Hematopoietic multipotent progenitor cell (in vitro differentiated cells): Measurements from ENCODE around the gene IPCEF1. TPM values are rescaled to one million over a fixed set of nuclear protein-coding genes. Genes with fewer than 3 reads are reported as not detected.
"Not testable (repeated sequence)": the region's sequence is repeated elsewhere in the genome, so short reads cannot be mapped to it uniquely, and the experiment has no call there.

Source experiments
- DNase-seq, 3 donors: peaks; one replicate each; pipeline ENCODE4 v3.0.0-alpha.2; 2011 to 2015; ENCODE audit warnings: low read depth in 2 of 3, low spot score in 2 of 3
- total RNA-seq: library from RNA; depleted of rRNA; stranded (reverse); fragments of >200 nt; gene quantifications from one replicate; pipeline ENCODE4 v1.2.3, GENCODE V29; 2012

IPCEF1 gene
- total RNA-seq, 1 donor = 0.27 TPM

DNA sequence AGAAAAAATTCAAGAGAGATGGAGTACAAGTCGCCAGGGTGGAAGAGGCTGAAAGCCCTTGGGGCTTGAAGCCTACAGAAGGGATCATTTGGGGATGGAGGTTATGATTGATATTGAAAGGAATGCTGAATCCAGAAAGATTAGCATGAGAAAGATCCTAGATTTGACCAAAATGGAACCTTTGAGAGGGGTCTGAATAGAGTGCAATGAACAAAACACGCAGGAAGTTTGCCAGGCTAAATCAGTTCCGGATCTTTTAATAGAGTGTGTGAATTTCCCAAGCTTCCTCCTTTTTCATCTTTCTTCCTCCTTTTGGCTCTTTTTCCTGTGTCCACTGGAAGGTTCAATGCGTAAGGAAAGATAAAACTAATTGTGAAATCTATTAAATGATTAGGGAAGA, 15.3 kb downstream of the IPCEF1 start:
- DNase-seq = no peak

GRCh38 chr6:154337406-154338005, 19.1 kb downstream of the IPCEF1 start:
- DNase-seq = no peak

GRCh38 chr6:154334147-154334546, 22.5 kb downstream of the IPCEF1 start:
- not testable (repeated sequence) for DNase-seq

DNA sequence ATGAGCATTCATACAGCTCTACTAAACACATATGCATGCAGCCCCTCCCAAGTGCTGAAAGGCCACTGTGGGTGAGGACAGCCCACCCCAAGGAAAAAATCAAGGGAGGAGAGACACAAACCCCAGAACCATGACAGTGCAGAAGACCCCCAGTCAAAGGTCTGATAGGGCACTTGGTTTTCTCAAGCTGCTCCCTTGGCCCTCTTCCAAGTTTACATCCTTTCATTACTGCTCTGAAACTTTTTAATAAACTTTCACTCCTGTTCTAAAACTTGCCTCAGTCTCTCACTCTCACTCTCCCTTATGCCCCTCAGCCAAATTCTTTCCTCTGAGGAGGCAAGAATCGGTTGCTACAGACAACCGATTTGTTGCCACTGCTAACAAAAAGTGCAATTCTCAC, 24.9 kb downstream of the IPCEF1 start:
- DNase-seq = no peak

- DNase-seq = no peak
Measured at GRCh38 chr6:154329350-154330170, 27.0 kb downstream of the IPCEF1 start.

- DNase-seq = not testable (repeated sequence)
Measured at GRCh38 chr6:154327313-154327712, 29.3 kb downstream of the IPCEF1 start.

DNA sequence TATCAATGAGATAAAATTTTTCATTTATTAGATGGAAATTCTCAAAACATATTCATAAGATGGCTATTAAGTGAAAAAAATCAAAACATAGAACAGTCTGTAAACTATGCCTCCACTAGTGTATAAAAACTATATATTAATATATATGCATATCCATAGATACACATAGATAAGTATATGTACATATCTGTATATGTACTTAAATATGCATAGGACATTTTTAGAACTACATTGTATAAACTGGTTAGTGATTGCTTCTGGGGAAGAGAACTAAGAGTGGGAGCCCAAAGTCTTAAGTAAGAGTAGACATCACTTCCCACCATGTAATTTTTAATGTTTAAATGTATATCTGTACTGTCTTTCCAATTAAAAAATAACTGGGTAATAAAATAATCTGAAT, 31.5 kb downstream of the IPCEF1 start:
- no peak for DNase-seq

DNA sequence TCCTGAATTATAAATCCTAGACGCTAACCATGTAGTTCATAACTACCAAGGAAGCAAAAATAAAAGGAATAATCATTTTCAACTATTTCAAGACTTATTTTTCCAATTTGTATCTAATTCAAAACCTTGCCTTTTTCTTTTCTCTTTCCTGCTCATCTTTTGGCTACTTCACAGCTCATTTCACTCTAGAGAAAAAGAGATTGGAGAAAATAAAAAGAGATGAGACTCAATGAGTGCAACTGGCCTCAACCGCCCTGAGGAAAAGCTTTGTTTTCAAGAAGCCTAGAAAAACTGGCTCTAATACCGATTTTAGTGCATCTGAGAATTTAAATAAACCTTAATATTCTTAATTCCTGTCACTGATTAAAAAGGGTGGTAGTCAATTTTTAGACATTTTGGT, 36.4 kb downstream of the IPCEF1 start:
- DNase-seq = no peak

DNA sequence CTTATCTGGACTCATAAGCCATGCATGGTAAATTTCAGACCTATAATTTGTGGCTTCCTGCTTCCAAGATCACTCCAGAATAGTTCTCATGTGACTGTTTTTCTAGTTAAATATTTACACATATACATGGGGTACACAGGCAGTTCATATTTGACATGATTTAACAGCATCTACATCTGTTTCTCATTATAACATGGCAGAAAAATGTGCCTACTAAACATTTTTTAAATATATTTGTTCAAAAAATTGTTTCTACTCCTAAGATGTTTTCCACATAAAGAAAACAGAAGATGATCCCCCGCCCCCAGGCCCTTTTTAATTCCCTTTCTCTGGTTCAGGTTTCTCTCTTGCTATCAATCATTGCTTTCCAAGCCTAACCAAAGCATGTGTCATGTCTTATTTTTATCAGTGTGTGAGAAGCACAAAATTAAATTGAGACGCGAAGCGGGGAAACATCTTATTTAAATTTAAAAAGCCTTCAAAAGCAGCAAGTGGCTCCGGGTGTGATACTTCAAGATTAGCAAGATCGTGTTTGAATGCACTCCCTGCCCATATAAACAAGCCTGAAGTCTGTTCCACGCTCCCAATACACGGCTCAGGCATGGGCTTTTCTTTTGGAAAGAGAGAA, 37.3 kb downstream of the IPCEF1 start:
- DNase-seq = no peak

DNA sequence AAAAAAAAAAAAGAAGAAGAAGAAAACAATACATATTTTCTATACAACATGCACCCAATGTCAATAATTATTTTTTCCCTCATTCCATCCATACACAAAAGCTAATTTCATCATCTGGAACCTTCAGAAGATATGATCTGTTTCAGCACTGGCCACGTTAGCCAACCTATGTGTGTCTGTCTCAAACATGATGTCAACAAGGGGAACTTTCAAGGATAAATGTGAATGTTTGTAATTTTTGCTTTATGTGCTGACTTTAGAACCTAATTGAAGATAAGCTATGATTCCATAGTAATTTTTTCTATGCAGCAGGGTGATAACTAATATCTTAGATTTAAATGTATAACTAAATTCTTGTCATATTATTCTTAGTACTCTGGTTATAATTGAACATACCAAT, 37.9 kb downstream of the IPCEF1 start:
- no peak for DNase-seq

DNA sequence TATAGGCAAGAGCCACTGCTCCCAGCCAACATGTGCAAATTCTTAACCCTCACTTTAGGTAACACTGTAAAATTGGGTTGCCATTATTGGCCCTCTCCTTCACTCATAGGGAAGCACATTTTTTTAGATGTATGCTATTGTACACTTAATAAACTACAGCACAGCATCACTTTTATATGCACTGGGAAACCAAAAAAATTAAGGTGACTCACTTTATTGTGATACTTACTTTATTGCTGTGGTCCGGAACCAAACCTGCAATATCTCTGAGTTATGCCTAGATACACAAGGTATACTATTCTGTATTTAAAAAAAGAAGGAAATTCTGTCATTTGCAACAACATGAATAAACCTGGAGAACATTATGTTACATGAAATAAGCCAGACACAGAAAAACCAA, 40.5 kb downstream of the IPCEF1 start:
- no peak for DNase-seq

DNA sequence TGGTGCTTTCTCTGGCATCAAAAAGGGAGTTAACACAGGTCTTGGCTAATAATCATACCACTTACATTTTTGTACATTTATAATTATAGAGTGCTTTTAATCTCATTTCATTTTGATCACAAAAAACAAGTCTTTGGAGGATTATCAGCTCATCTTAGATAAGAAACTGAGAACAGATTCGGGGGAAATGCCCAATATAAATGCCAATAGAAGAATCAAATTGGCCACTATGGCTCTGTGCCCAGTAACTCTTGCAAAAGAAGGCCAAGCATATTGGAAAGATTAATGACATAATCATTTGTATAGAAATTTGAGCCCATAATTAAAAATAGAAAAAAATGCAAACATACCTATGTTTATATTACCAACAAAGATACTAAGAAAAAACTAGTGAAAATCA, 42.5 kb downstream of the IPCEF1 start:
- no peak for DNase-seq

DNA sequence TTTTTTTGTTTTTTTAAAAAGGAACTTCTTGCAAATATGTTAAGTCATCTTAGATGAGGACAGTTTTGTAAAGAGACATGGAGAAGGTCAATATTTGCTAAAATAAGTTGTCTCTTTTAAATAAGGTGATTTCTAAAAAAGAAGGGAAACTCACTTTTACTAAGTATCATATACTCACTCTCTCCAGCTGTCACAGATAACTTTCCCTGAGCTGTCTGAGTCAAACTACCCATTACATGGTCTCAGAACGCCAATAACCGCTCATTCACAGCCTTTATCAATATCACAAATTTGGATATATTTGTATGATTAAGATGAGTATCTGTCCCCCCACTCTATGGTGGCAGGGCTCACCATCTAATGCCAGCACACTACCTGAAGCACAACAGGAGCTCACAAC, 47.6 kb downstream of the IPCEF1 start:
- DNase-seq = no peak

DNA sequence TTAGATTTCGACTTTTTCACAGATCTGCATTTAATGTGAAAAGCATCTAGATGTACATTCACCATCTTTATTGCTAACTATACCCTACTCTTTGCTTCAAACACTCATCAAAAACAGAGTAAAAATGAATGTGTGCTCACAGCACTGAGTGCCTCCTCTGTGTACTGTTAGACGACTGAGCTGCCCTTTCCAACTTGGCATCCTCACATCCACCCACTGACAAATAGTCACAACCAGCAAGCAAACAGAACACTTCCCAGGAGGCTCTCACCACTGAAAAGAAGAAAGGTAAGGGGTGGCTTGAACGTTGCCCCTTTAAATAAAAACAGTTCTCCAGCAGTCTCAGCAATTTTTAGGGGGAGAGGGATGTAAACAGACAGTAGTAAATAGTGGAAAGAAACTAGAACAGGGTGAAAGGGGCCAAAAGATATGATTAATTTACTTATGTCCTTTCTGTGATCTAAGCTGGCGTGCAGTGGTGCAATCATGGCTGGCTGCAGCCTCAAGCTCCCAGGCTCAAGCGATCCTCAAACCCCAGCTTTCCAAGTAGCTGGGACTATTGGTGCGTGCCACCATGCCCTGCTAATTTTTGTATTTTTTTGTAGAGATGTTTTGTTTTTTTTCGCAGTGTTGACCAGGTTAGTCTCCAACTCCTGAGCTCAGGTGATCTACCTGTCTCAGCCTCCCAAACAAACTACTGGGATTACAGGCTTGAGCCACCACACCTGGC, 48.7 kb downstream of the IPCEF1 start:
- DNase-seq = no peak

- not testable (repeated sequence) for DNase-seq
Measured at GRCh38 chr6:154307147-154307546, 49.5 kb downstream of the IPCEF1 start.

GRCh38 chr6:154306696-154307095, 49.9 kb downstream of the IPCEF1 start:
- no peak for DNase-seq

DNA sequence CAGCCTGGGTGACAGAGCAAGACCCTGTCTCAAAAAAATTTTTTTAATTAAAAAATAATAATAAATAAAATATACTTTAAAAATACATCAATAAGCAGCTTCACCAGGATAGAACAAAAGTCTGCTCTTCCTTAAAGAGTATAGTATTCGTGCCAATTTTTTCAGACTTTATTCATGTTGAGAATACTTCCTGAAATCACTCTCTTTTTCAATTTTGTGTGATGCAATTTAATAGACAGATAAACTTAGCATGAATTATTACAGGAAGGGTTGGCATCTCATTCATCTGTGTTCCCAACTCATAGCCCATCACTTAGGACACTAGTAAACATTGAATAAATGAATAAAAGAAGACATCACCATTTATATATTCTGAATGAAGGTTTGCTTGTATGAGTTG, 52.4 kb downstream of the IPCEF1 start:
- DNase-seq = no peak

- not testable (repeated sequence) for DNase-seq
Measured at GRCh38 chr6:154303642-154304041, 53.0 kb downstream of the IPCEF1 start.

GRCh38 chr6:154301839-154302752, 54.5 kb downstream of the IPCEF1 start:
- peak in 2 of 3 donors; percentile 90 to 97 for DNase-seq

- no peak for DNase-seq
Measured at GRCh38 chr6:154301086-154301625, 55.4 kb downstream of the IPCEF1 start.
